CD4-positive, alpha-beta memory T cell (primary cell): ENCODE results near the gene LTO1. TPM values are rescaled to one million over a fixed set of nuclear protein-coding genes. Genes with fewer than 3 reads are reported as not detected.

Experiments used
- CTCF ChIA-PET: fragments of 350-600 bp; sonication (Branson Sonifier 250); formaldehyde crosslinking; loops from one replicate; lab custom pipeline; 2021; ENCODE audit warnings: inconsistent platforms; ENCODE audit not compliant: partially characterized antibody; lab: Charles Lee
- POLR2A ChIA-PET: fragments of 350-600 bp; sonication (Branson Sonifier 250); formaldehyde crosslinking; loops from one replicate; lab custom pipeline; 2021; ENCODE audit not compliant: partially characterized antibody; lab: Charles Lee
- DNase-seq, 5 donors: peaks; one replicate each; pipeline versions ENCODE4 v3.0.0 to v3.0.0-alpha.2; 2020 to 2022; ENCODE audit warnings: mixed read lengths in 1 of 5
- H3K27ac ChIP-seq: one replicate; pipeline ENCODE4 v1.7.0; 2013; ENCODE audit warnings: low read depth, low read length
- H3K27me3 ChIP-seq: 2 replicates; pipeline ENCODE4 v1.7.0; 2013; ENCODE audit warnings: mild to moderate bottlenecking, low read length, moderate library complexity; ENCODE audit not compliant: insufficient read depth
- H3K36me3 ChIP-seq: 2 replicates; pipeline ENCODE4 v1.7.0; 2013; ENCODE audit warnings: mild to moderate bottlenecking, low read length, moderate library complexity; ENCODE audit not compliant: insufficient read depth
- H3K4me1 ChIP-seq: 2 replicates; pipeline ENCODE4 v1.7.0; 2013; ENCODE audit warnings: mild to moderate bottlenecking, low read length, moderate library complexity; ENCODE audit not compliant: insufficient read depth
- H3K4me3 ChIP-seq, 2 donors: one replicate each; pipeline ENCODE4 v1.7.0; 2013; ENCODE audit warnings: low read length in 2 of 2, mild to moderate bottlenecking in 1 of 2
- H3K9me3 ChIP-seq, 2 donors: one replicate each; pipeline ENCODE4 v1.7.0; 2013; ENCODE audit warnings: low read length in 2 of 2, control low read depth in 1 of 2; ENCODE audit not compliant: control insufficient read depth in 1 of 2
- H3K27ac Mint-ChIP-seq, 7 donors: one replicate each; pipeline ENCODE4 v1.8.0; 2020 to 2021; ENCODE audit warnings: mixed read lengths in 7 of 7, mild to moderate bottlenecking in 6 of 7, inconsistent platforms in 3 of 7, moderate library complexity in 3 of 7
- H3K27me3 Mint-ChIP-seq, 2 donors: one replicate each; pipeline ENCODE4 v1.8.0; 2020 to 2021; ENCODE audit warnings: mixed read lengths in 2 of 2
- H3K36me3 Mint-ChIP-seq, 2 donors: one replicate each; pipeline ENCODE4 v1.8.0; 2020 to 2021; ENCODE audit warnings: mixed read lengths in 2 of 2, inconsistent platforms in 1 of 2, mild to moderate bottlenecking in 1 of 2
- H3K4me1 Mint-ChIP-seq, 4 donors: one replicate each; pipeline ENCODE4 v1.8.0; 2020 to 2021; ENCODE audit warnings: mixed read lengths in 4 of 4, mild to moderate bottlenecking in 1 of 4
- H3K4me3 Mint-ChIP-seq, 8 donors: one replicate each; pipeline ENCODE4 v1.8.0; 2020 to 2021; ENCODE audit warnings: mixed read lengths in 8 of 8, mild to moderate bottlenecking in 7 of 8, moderate library complexity in 6 of 8, inconsistent platforms in 3 of 8
- H3K9me3 Mint-ChIP-seq, 8 donors: one replicate each; pipeline ENCODE4 v1.8.0; 2020 to 2021; ENCODE audit warnings: mixed read lengths in 8 of 8, mild to moderate bottlenecking in 5 of 8, inconsistent platforms in 3 of 8, moderate library complexity in 1 of 8
- intact Hi-C: fragments of 100-400 bp; cut with micrococcal nuclease; formaldehyde crosslinking; loops from one replicate; pipeline ENCODE4 v1.15.1; 2023
- polyA plus RNA-seq, 2 donors: library from polyadenylated mRNA; unstranded; fragments of 300-500 nt; fragmentation: Illumina TruSeq; gene quantifications; one replicate each; pipeline ENCODE4 v1.2.3, GENCODE V29; 2021
- total RNA-seq, 2 experiments: library from RNA; stranded (reverse); gene quantifications; one replicate each; pipeline ENCODE4 v1.2.3, GENCODE V29; 2021

Gene LTO1
- total and polyA plus RNA-seq, 4 experiments from 2014 or later, result 13.3 to 63.0 (median 39.5) TPM

- CTCF ChIA-PET, result no interaction called here
- Histone ChIP-seq H3K27ac (no peak overlapping the region), H3K27me3 (no peaks in the 10 kb centered on the region), H3K4me3 (no peak overlapping the region), H3K4me1 (no peaks in the 10 kb centered on the region), H3K36me3 (no peaks in the 10 kb centered on the region), H3K9me3 (no peaks in the 10 kb centered on the region)
- Mint-ChIP-seq H3K9me3 (peaks cover 0 to 2% (median 0%) of the 10 kb centered on the region in 8 donors), H3K4me3 (no peak overlapping the region), H3K27me3 (peaks cover 5 to 19% of the 10 kb centered on the region in 2 donors), H3K4me1 (no peaks in the 10 kb centered on the region), H3K27ac (no peak overlapping the region), H3K36me3 (no peaks in the 10 kb centered on the region)
- POLR2A ChIA-PET, result no interaction called here
- intact Hi-C loops, result no loop called here
- DNase-seq, result no peak
Observed at GRCh38 chr11:69617220-69617619, 57.9 kb downstream of the LTO1 start.

Other genes starting within 250 kb of the LTO1 start
- gene LINC01488, start 193.7 kb downstream of the LTO1 start, total RNA-seq, result not detected
- not detected for gene LINC01488, start 193.7 kb downstream of the LTO1 start, polyA plus RNA-seq
- 1 to 10 TPM; 1.6 to 1.7 TPM for gene CCND1, start 34.2 kb downstream of the LTO1 start, total RNA-seq
- 1 to 10 TPM in 1 of 2 donors, under 1 TPM in 1; 1.00 to 1.8 TPM for gene CCND1, start 34.2 kb downstream of the LTO1 start, polyA plus RNA-seq
- not detected for gene FGF19, start 28.7 kb upstream of the LTO1 start, total RNA-seq
- not detected for gene FGF19, start 28.7 kb upstream of the LTO1 start, polyA plus RNA-seq
- not detected for gene FGF4, start 100.0 kb upstream of the LTO1 start, total RNA-seq
- not detected for gene FGF4, start 100.0 kb upstream of the LTO1 start, polyA plus RNA-seq
- not detected for gene FGF3, start 144.1 kb upstream of the LTO1 start, total RNA-seq
- gene FGF3, start 144.1 kb upstream of the LTO1 start, polyA plus RNA-seq, result not detected